HepG2 (cell line): ENCODE results near the gene SDC1. TPM values are rescaled to one million over a fixed set of nuclear protein-coding genes. Genes with fewer than 3 reads are reported as not detected.

ENCODE experiments used
- BORCS8-MEF2B ChIP-seq: sonication (generic); formaldehyde crosslinking; IDR thresholded peaks from 2 replicates; pipeline ENCODE4 v1.8.0; 2022; ENCODE audit warnings: mild to moderate bottlenecking, missing genetic modification reagents
- CEBPB ChIP-seq: IDR thresholded peaks from 2 replicates; pipeline ENCODE4 v1.6.1; 2011; ENCODE audit warnings: low read depth, low read length, improper control_type of control experiment, borderline replicate concordance
- ESRRA ChIP-seq: sonication (generic); formaldehyde crosslinking; IDR thresholded peaks from 2 replicates; pipeline ENCODE4 v1.5.1; 2020; ENCODE audit warnings: mild to moderate bottlenecking, low read depth, missing genetic modification reagents
- GABPA ChIP-seq, 2 experiments: IDR thresholded peaks; 2 replicates each; pipeline ENCODE4 v1.6.1; 2011 to 2016; ENCODE audit warnings: low read depth in 2 of 2, low read length in 1 of 2, missing biosample characterization in 1 of 2, missing genetic modification characterization in 1 of 2
- HOXA3 ChIP-seq: sonication (generic); formaldehyde crosslinking; IDR thresholded peaks from 2 replicates; pipeline ENCODE4 v1.5.0; 2020; ENCODE audit warnings: missing genetic modification reagents
- ISX ChIP-seq: sonication (generic); formaldehyde crosslinking; conservative IDR thresholded peaks from 2 replicates; pipeline ENCODE4 v1.5.0; 2020; ENCODE audit warnings: missing genetic modification reagents
- JUN ChIP-seq: sonication (generic); formaldehyde crosslinking; IDR thresholded peaks from 2 replicates; pipeline ENCODE4 v1.4.0; 2020; ENCODE audit warnings: mild to moderate bottlenecking, missing genetic modification reagents
- MYNN ChIP-seq: sonication (generic); formaldehyde crosslinking; IDR thresholded peaks from 2 replicates; pipeline ENCODE4 v1.4.0; 2020; ENCODE audit warnings: mild to moderate bottlenecking, low read depth, missing genetic modification reagents
- NR2C2 ChIP-seq: sonication (generic); formaldehyde crosslinking; IDR thresholded peaks from 2 replicates; pipeline ENCODE4 v1.4.0; 2020; ENCODE audit warnings: missing genetic modification reagents, mild to moderate bottlenecking, moderate library complexity, borderline replicate concordance
- ONECUT2 ChIP-seq: sonication (generic); formaldehyde crosslinking; IDR thresholded peaks from 2 replicates; pipeline ENCODE4 v1.4.0; 2020; ENCODE audit warnings: missing genetic modification reagents
- RNF2 ChIP-seq: fragments of 450-650 bp; conservative IDR thresholded peaks from 2 replicates; pipeline ENCODE4 v1.6.1; 2016; ENCODE audit warnings: low read depth
- ZMYM4 ChIP-seq: sonication (generic); formaldehyde crosslinking; IDR thresholded peaks from 2 replicates; pipeline ENCODE4 v1.8.1; 2023; ENCODE audit warnings: mild to moderate bottlenecking, missing genetic modification reagents
- ZNF3 ChIP-seq: IDR thresholded peaks from 2 replicates; pipeline ENCODE4 v1.7.0; 2017; ENCODE audit warnings: inconsistent platforms
- ZNF337 ChIP-seq: sonication (generic); formaldehyde crosslinking; IDR thresholded peaks from 2 replicates; pipeline ENCODE4 v1.5.1; 2020; ENCODE audit warnings: missing genetic modification reagents, low read depth, mild to moderate bottlenecking, borderline replicate concordance
- ZNF460 ChIP-seq: sonication (generic); formaldehyde crosslinking; IDR thresholded peaks from 2 replicates; pipeline ENCODE4 v1.5.1; 2020; ENCODE audit warnings: missing genetic modification reagents, mild to moderate bottlenecking, borderline replicate concordance
- ZNF619 ChIP-seq: sonication (generic); formaldehyde crosslinking; IDR thresholded peaks from 2 replicates; pipeline ENCODE4 v1.4.0; 2020; ENCODE audit warnings: mild to moderate bottlenecking, missing genetic modification reagents
- polyA plus RNA-seq, 8 experiments: library from polyadenylated mRNA; depleted of rRNA in 3 of 8; stranded (reverse) in 7 of 8; unstranded in 1 of 8; fragments of >200 nt; fragmentation: Illumina TruSeq in 4 of 8; extraction: Trizol in 4 of 8; gene quantifications; 2 replicates each; pipeline versions ENCODE4 v1.2.1 to v1.2.3, GENCODE V29; 2011 to 2016; ENCODE audit warnings: low read depth in 4 of 8, missing spikeins in 1 of 8, mixed read lengths in 1 of 8; ENCODE audit not compliant: insufficient read depth in 1 of 8
- total RNA-seq, 5 experiments: library from RNA; depleted of rRNA; stranded (reverse); fragments of >200 nt; fragmentation: Illumina TruSeq; extraction: Trizol; gene quantifications; 2 replicates each; pipeline ENCODE4 v1.2.3, GENCODE V29; 2016; ENCODE audit warnings: low read depth in 1 of 5
- TF ChIP-seq, protein P1 (sequence below): sonication (generic); formaldehyde crosslinking; IDR thresholded peaks from 2 replicates; pipeline ENCODE4 v1.5.1; 2020; ENCODE audit warnings: missing genetic modification reagents, mild to moderate bottlenecking, borderline replicate concordance
- TF ChIP-seq, protein P2 (sequence below): sonication (generic); formaldehyde crosslinking; IDR thresholded peaks from 2 replicates; pipeline ENCODE4 v1.5.0; 2020; ENCODE audit warnings: mild to moderate bottlenecking, missing genetic modification reagents, borderline replicate concordance
- TF ChIP-seq, protein P3 (sequence below), 2 experiments: sonication (generic) in 1 of 2; formaldehyde crosslinking in 1 of 2; IDR thresholded peaks; 2 replicates each; pipeline versions ENCODE4 v1.4.0 to v1.6.1; 2016 to 2020; ENCODE audit warnings: borderline replicate concordance in 1 of 2, low read depth in 1 of 2, mild to moderate bottlenecking in 1 of 2, missing genetic modification reagents in 1 of 2

SDC1 gene
- total and polyA plus RNA-seq, 2 of the 13 experiments (the other 11 are each of a cell fraction or from before 2014, with no cell fraction given), result 108 to 119 TPM

DNA sequence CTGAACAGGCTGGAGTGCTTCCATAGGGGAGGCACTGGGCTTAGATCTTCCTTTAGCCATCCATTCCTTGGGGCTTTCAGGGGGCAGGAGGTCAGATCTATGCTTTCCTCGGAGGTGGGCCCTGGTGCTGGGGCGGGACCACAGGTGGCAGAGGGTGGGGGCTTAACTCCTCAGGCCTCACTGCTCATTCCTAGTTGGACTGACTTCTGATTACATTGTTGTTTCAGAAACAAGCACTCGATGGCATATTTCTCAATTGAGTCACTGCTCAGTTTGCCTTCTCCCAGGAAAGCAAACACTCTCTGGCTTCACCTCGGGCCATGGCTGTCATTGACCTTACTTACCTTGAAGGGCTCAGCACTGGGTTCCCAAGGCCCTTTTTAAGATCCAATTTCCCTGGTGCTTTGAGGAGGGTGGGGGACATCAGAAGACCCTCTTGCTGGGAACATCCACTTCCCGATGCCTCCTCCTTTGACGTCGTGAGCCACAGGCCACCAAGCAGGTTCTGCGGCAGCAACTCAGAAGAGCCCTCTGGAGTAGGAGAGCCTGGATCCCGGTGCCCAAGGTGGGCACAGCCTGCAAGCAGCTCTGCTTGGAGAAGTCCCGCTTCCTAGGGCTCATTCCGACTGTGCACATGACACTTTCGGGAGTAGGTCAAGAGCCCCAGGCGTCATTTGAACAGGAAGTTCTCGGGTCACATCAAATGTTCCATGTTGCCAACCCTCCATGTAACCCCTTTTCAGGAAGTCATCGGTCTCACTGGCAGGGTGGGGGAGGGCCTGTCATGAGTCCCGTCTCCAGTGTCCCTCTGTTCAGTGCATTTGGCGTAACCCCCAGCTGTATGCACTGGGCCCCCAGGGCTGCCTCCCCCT, 40.6 kb downstream of the SDC1 start (continued):
- TF ChIP-seq, protein P1, sequence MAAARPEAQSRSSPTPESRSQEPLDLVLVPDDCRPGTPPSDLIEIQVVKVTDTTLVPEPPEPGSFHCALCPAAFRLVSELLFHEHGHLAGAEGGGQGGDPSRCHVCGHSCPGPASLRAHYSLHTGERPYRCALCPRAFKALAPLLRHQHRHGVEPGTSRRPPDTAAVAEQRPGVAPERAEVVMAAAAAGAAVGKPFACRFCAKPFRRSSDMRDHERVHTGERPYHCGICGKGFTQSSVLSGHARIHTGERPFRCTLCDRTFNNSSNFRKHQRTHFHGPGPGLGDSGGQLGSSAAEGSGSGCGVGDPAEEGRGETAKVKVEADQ (CRISPR knock-in tag), result 0 out of 2 replicates have a peak, but pooled peaks have one; percentile 78
- TF ChIP-seq, protein P2, sequence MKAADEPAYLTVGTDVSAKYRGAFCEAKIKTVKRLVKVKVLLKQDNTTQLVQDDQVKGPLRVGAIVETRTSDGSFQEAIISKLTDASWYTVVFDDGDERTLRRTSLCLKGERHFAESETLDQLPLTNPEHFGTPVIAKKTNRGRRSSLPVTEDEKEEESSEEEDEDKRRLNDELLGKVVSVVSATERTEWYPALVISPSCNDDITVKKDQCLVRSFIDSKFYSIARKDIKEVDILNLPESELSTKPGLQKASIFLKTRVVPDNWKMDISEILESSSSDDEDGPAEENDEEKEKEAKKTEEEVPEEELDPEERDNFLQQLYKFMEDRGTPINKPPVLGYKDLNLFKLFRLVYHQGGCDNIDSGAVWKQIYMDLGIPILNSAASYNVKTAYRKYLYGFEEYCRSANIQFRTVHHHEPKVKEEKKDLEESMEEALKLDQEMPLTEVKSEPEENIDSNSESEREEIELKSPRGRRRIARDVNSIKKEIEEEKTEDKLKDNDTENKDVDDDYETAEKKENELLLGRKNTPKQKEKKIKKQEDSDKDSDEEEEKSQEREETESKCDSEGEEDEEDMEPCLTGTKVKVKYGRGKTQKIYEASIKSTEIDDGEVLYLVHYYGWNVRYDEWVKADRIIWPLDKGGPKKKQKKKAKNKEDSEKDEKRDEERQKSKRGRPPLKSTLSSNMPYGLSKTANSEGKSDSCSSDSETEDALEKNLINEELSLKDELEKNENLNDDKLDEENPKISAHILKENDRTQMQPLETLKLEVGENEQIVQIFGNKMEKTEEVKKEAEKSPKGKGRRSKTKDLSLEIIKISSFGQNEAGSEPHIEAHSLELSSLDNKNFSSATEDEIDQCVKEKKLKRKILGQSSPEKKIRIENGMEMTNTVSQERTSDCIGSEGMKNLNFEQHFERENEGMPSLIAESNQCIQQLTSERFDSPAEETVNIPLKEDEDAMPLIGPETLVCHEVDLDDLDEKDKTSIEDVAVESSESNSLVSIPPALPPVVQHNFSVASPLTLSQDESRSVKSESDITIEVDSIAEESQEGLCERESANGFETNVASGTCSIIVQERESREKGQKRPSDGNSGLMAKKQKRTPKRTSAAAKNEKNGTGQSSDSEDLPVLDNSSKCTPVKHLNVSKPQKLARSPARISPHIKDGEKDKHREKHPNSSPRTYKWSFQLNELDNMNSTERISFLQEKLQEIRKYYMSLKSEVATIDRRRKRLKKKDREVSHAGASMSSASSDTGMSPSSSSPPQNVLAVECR (CRISPR knock-in tag), result peak; percentile 55; the same call in 1 of the 2 replicates
- TF ChIP-seq JUN (CRISPR knock-in tag), result peak; percentile 95
- TF ChIP-seq ONECUT2 (CRISPR knock-in tag), result peak; percentile 32; the same call in 1 of the 2 replicates
- TF ChIP-seq NR2C2 (CRISPR knock-in tag), result peak; percentile 28; the same call in 1 of the 2 replicates
- no peak; the same call in 1 of the 2 replicates for TF ChIP-seq ZNF619 (CRISPR knock-in tag)
- peak; percentile 71; the same call in 1 of the 2 replicates for TF ChIP-seq ZNF337 (CRISPR knock-in tag)
- TF ChIP-seq GABPA (IDR thresholded peaks at IDR 0.05; ENCODE audit: low read depth, low read length), result no peak
- TF ChIP-seq GABPA (CRISPR knock-in tag; IDR thresholded peaks at IDR 0.05; ENCODE audit: low read depth), result peak; percentile 25; the same call in 1 of the 2 replicates
- TF ChIP-seq, protein P3, sequence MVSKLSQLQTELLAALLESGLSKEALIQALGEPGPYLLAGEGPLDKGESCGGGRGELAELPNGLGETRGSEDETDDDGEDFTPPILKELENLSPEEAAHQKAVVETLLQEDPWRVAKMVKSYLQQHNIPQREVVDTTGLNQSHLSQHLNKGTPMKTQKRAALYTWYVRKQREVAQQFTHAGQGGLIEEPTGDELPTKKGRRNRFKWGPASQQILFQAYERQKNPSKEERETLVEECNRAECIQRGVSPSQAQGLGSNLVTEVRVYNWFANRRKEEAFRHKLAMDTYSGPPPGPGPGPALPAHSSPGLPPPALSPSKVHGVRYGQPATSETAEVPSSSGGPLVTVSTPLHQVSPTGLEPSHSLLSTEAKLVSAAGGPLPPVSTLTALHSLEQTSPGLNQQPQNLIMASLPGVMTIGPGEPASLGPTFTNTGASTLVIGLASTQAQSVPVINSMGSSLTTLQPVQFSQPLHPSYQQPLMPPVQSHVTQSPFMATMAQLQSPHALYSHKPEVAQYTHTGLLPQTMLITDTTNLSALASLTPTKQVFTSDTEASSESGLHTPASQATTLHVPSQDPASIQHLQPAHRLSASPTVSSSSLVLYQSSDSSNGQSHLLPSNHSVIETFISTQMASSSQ (IDR thresholded peaks at IDR 0.05; ENCODE audit: low read depth), result no peak
- TF ChIP-seq, protein P3 (CRISPR knock-in tag; IDR thresholded peaks at IDR 0.05; ENCODE audit: borderline replicate concordance), result peak; percentile 30; the same call in 1 of the 2 replicates
- no peak for TF ChIP-seq RNF2
- peak; percentile 81 for TF ChIP-seq CEBPB
- TF ChIP-seq ZNF3 (CRISPR knock-in tag), result no peak
- no peak for TF ChIP-seq ZNF460
- TF ChIP-seq ESRRA (CRISPR knock-in tag), result peak; percentile 81; the same call in 1 of the 2 replicates
- no peak for TF ChIP-seq MYNN (CRISPR knock-in tag)
- no peak for TF ChIP-seq ISX (CRISPR knock-in tag)
- TF ChIP-seq BORCS8-MEF2B (CRISPR knock-in tag), result no peak
- TF ChIP-seq ZMYM4 (CRISPR knock-in tag), result 0 out of 2 replicates have a peak, but pooled peaks have one; percentile 44
- TF ChIP-seq HOXA3, result peak; percentile 61; the same call in 1 of the 2 replicates
